ENCODE measurements around the gene RASSF7.

RASSF7 gene

DNA sequence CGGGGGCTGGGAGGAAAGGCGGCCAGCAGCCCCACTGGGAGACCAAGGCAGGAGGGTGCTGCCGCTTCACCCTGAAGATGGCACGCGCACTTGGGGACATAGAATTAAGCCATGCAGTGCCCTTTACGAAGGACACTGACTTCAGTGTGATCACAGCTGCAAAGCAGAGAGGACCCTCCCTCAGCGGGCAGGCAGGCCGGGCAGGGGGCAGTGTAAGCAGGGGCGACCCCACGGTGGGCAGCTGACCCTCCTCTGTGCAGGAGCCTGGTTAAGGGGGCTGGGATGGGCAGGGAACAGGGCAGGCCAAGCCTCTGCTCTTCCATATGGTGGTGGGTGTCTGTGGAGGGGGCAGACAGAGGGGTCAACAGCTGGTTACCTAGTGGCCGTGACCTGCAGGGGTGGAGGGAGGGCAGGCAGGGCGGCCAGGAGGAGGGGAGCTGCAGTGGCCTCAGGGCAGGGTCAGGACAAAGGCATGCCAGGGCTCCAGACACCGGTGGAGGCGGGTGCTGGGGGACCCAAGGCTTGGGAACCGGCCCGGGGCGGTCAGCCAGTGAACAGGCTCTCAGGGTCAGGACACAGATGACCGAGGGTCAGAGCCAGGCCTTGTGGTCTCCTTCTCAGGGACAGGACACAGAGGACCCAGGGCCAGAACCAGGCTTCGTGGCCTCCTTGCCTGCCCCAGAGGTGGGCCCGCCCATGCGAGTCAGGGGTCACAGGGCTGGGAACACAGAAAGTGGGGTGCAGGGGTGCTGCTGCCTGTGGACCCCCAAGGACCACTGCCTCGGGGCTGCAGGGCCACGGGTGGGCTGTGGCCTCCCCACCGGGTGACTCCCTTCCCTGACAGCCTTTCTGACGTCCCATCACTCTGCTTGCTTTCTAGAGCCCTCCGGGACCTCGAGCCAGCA lies 7.4 kb upstream of the RASSF7 start:
- H3K4me3 Mint-ChIP-seq: no peak overlapping the region
- H3K9me3 Mint-ChIP-seq: no peaks in the 10 kb centered on the region
- peaks cover 11% of the 10 kb centered on the region for H3K4me1 Mint-ChIP-seq
- H3K27me3 Mint-ChIP-seq: no peaks in the 10 kb centered on the region
- DNase-seq (ENCODE audit: low spot score in 2 of 2) (no peak), ATAC-seq (ENCODE audit: low read depth) (no peak)
- no peaks in the 10 kb centered on the region for H3K36me3 Mint-ChIP-seq
- H3K27ac Mint-ChIP-seq: no peak overlapping the region

- DNase-seq (ENCODE audit: low spot score in 2 of 2): no peak
- no peaks in the 10 kb centered on the region for H3K27me3 Mint-ChIP-seq
- no peak overlapping the region for H3K27ac Mint-ChIP-seq
- no peak for ATAC-seq (ENCODE audit: low read depth)
- peaks cover 7% of the 10 kb centered on the region for H3K4me1 Mint-ChIP-seq
- H3K4me3 Mint-ChIP-seq: peak overlapping the region; percentile 41
- H3K9me3 Mint-ChIP-seq: no peaks in the 10 kb centered on the region
- H3K36me3 Mint-ChIP-seq: no peaks in the 10 kb centered on the region
Measured at GRCh38 chr11:553988-554340, 6.8 kb upstream of the RASSF7 start.

DNA sequence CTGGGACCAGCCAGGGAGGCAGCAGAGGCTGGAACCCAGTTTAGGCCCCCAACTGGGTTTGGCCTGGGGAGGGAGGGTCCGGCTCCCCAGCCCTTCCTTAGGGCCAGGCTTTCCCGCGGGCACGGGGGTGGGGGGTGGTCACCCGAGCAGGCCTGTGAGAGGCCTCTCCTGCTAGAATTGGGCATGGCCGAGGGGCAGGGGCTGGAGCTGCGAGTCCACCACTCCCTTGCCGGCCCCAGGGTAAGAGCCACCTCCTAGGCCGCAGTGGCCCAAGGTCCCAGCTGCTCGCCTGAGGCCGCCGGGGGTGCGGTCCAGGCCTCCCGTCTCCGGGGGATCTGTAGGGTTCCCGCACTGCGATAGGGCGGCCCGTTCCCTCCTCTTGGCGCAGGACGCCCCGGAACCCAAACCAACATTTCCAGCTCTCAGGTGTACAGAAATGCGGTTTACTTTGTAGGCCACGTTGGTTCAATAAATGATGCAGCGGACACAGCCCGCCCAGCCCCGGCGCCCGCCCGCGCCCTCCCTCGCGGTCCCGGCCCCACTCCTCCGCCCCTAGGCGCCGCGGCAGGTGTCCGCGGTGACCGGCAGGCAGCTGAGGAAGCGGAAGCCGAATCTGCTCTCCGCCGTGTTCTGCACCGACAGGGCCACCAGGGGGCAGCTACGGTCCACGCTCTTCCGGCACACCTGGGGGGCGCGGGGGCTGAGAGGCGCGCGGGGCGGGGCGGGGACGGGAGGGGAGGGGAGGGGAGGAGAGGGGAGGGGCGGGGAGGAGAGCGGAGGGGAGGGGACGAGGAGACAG lies 6.1 kb upstream of the RASSF7 start:
- H3K4me3 Mint-ChIP-seq: peak overlapping the region; percentile 69
- H3K27me3 Mint-ChIP-seq: no peaks in the 10 kb centered on the region
- H3K27ac Mint-ChIP-seq: no peak overlapping the region
- no peaks in the 10 kb centered on the region for H3K9me3 Mint-ChIP-seq
- ATAC-seq (ENCODE audit: low read depth): peak; percentile 89
- DNase-seq (ENCODE audit: low spot score in 2 of 2): peak; percentile 68 to 70
- H3K4me1 Mint-ChIP-seq: peaks cover 11% of the 10 kb centered on the region
- H3K36me3 Mint-ChIP-seq: no peaks in the 10 kb centered on the region

DNA sequence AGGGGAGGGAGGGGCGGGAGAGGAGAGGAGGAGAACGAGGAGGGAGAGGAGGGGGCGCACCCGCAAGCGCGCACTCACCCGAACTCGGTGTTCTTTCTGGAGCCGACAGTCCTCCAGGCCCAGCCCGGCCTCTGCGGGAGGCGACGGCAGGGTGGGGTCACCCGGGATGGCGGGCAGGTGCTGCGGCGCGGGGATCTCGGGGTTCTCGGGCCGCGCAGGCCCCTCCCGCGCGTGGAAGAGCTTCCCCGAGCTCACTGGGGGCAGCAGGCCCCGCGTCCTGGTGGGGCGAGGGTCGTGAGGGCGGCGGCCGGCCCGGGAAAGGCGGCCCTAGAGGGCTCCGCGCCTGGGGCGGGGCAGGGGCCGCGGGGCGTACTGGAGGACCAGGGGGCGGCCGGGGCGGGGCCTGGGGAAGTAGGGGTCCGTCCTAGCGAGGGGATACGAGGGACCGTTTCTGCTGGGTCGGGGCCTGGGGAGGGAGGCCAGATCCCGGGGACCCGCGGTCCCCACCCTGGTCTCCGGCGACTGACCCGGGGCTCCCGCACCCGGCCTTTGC lies 5.5 kb upstream of the RASSF7 start:
- H3K4me3 Mint-ChIP-seq: peak overlapping the region; percentile 69
- no peaks in the 10 kb centered on the region for H3K36me3 Mint-ChIP-seq

GRCh38 chr11:555780-556661 lies 4.7 kb upstream of the RASSF7 start:
- no peaks in the 10 kb centered on the region for H3K36me3 Mint-ChIP-seq
- H3K4me3 Mint-ChIP-seq: no peak overlapping the region
- no peaks in the 10 kb centered on the region for H3K27me3 Mint-ChIP-seq
- no peak for DNase-seq (ENCODE audit: low spot score in 2 of 2)
- H3K9me3 Mint-ChIP-seq: no peaks in the 10 kb centered on the region
- H3K27ac Mint-ChIP-seq: no peak overlapping the region
- ATAC-seq (ENCODE audit: low read depth): no peak
- H3K4me1 Mint-ChIP-seq: peaks cover 15% of the 10 kb centered on the region

More for the DNA sequence above, 5.5 kb upstream of the RASSF7 start:
- Mint-ChIP-seq H3K27ac (no peak overlapping the region), H3K27me3 (no peaks in the 10 kb centered on the region), H3K9me3 (no peaks in the 10 kb centered on the region), H3K4me1 (peaks cover 15% of the 10 kb centered on the region)
- DNase-seq (ENCODE audit: low spot score in 2 of 2) (peak in 1 of 2 donors; percentile 57), ATAC-seq (ENCODE audit: low read depth) (peak; percentile 16)

- H3K4me3 Mint-ChIP-seq: peak overlapping the region; percentile 8
- no peaks in the 10 kb centered on the region for H3K9me3 Mint-ChIP-seq
- no peaks in the 10 kb centered on the region for H3K36me3 Mint-ChIP-seq
- peaks cover 19% of the 10 kb centered on the region for H3K4me1 Mint-ChIP-seq
- no peaks in the 10 kb centered on the region for H3K27me3 Mint-ChIP-seq
- no peak overlapping the region for H3K27ac Mint-ChIP-seq
- DNase-seq (ENCODE audit: low spot score in 2 of 2) (no peak), ATAC-seq (ENCODE audit: low read depth) (no peak)
Measured at GRCh38 chr11:556662-557256, 4.0 kb upstream of the RASSF7 start.

GRCh38 chr11:557328-558132 lies 3.2 kb upstream of the RASSF7 start:
- DNase-seq (ENCODE audit: low spot score in 2 of 2) (no peak), ATAC-seq (ENCODE audit: low read depth) (no peak)
- Mint-ChIP-seq H3K27ac (no peak overlapping the region), H3K27me3 (no peaks in the 10 kb centered on the region), H3K4me1 (peaks cover 19% of the 10 kb centered on the region), H3K9me3 (no peaks in the 10 kb centered on the region), H3K4me3 (no peak overlapping the region), H3K36me3 (no peaks in the 10 kb centered on the region)

GRCh38 chr11:558503-558902 lies 2.3 kb upstream of the RASSF7 start:
- Mint-ChIP-seq H3K4me3 (no peak overlapping the region), H3K4me1 (peaks cover 16% of the 10 kb centered on the region), H3K27ac (no peak overlapping the region), H3K36me3 (no peaks in the 10 kb centered on the region), H3K9me3 (no peaks in the 10 kb centered on the region), H3K27me3 (no peaks in the 10 kb centered on the region)
- ATAC-seq (ENCODE audit: low read depth) (no peak), DNase-seq (ENCODE audit: low spot score in 2 of 2) (no peak)

GRCh38 chr11:559020-559620 lies 1.6 kb upstream of the RASSF7 start:
- H3K4me3 Mint-ChIP-seq: no peak overlapping the region
- ATAC-seq (ENCODE audit: low read depth): no peak
- peak overlapping the region; percentile 60 for H3K27ac Mint-ChIP-seq
- DNase-seq (ENCODE audit: low spot score in 2 of 2): no peak
- peaks cover 2% of the 10 kb centered on the region for H3K36me3 Mint-ChIP-seq
- H3K9me3 Mint-ChIP-seq: no peaks in the 10 kb centered on the region
- H3K4me1 Mint-ChIP-seq: peaks cover 16% of the 10 kb centered on the region
- no peaks in the 10 kb centered on the region for H3K27me3 Mint-ChIP-seq

DNA sequence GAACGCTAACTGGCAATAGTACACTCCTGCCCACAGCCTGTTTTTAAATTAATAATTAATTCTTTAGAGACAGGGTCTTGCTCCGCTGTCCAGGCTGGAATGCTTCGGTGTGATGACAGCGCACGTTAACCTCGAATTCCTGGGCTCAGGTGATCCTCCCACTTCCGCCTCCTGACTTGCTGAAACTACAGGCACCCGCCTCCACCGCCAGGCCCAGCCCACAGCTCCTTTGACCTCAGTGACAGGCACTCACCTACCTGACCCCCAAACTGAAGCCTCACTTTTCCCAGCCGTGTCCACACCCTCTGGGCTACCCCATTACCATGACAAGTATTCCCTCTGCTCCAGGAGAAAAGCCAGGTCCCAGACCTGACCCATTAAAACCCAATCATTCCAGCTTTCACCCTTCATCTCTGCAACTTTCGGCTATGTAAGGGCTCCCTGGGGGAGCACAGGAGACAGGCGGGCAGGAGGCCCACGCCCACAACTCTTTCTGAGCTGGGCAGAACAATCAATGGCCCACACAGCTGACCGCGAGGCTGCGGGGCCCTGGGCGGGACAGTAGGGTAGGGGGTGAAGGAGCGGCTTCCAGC lies 962 bp upstream of the RASSF7 start:
- H3K27ac Mint-ChIP-seq: peak overlapping the region; percentile 82
- no peaks in the 10 kb centered on the region for H3K9me3 Mint-ChIP-seq
- ATAC-seq (ENCODE audit: low read depth): no peak
- no peaks in the 10 kb centered on the region for H3K27me3 Mint-ChIP-seq
- no peak for DNase-seq (ENCODE audit: low spot score in 2 of 2)
- peaks cover 16% of the 10 kb centered on the region for H3K4me1 Mint-ChIP-seq
- H3K4me3 Mint-ChIP-seq: peak overlapping the region; percentile 92
- H3K36me3 Mint-ChIP-seq: peaks cover 2% of the 10 kb centered on the region

- Mint-ChIP-seq H3K9me3 (no peaks in the 10 kb centered on the region), H3K27ac (peak overlapping the region; percentile 72), H3K4me3 (peak overlapping the region; percentile 92), H3K27me3 (no peaks in the 10 kb centered on the region), H3K36me3 (peaks cover 2% of the 10 kb centered on the region), H3K4me1 (peaks cover 16% of the 10 kb centered on the region)
- peak; percentile 42 for ATAC-seq (ENCODE audit: low read depth)
- no peak for DNase-seq (ENCODE audit: low spot score in 2 of 2)
Measured at GRCh38 chr11:561148-562003, 606 bp downstream of the RASSF7 start.

All from memory B cell (primary cell).